ENCODE data around the gene RAB7B. TPM values are rescaled to one million over a fixed set of nuclear protein-coding genes. Genes with fewer than 3 reads are reported as not detected.

Gene RAB7B
- total RNA-seq, 2 experiments from 2014 or later = not detected

GRCh38 chr1:205951746-205952145 lies 51.4 kb downstream of the RAB7B start:
- Histone ChIP-seq H3K9me3 (ENCODE audit: low read length) (no peaks in the 10 kb centered on the region), H3K9me2 (ENCODE audit: insufficient read depth, low read length) (no peaks in the 10 kb centered on the region), H4K20me1 (ENCODE audit: insufficient read depth, low read length) (no peaks in the 10 kb centered on the region), H2AFZ (ENCODE audit: low read length) (no peak overlapping the region), H3K4me3 (ENCODE audit: low read depth, low read length, poor library complexity, severe bottlenecking) (no peak overlapping the region), H3K27ac (ENCODE audit: low read depth, low read length, poor library complexity, severe bottlenecking) (no peak overlapping the region), H3K36me3 (ENCODE audit: insufficient read depth, low read length) (no peaks in the 10 kb centered on the region), H3K4me1 (ENCODE audit: insufficient read depth, low read length, poor library complexity, severe bottlenecking) (no peaks in the 10 kb centered on the region), H3K4me2 (ENCODE audit: low read length) (no peak overlapping the region), H3K79me2 (ENCODE audit: insufficient read depth, low read depth, low read length) (no peaks in the 10 kb centered on the region)
- DNase-seq (ENCODE audit: low spot score) = no peak
- POLR2A ChIA-PET = interaction anchor here (0.6 kb wide), 2 partner anchors 36 to 227 kb away, joined by 3 read pairs; no protein-coding TSS in a partner anchor
- intact Hi-C loops (cut with micrococcal nuclease; ENCODE audit: unreplicated experiment) = no loop called here
- no peak for TF ChIP-seq EZH2phosphoT487 (IDR thresholded peaks at IDR 0.05; ENCODE audit: borderline replicate concordance, low read depth, low read length)
- TF ChIP-seq, protein P1, sequence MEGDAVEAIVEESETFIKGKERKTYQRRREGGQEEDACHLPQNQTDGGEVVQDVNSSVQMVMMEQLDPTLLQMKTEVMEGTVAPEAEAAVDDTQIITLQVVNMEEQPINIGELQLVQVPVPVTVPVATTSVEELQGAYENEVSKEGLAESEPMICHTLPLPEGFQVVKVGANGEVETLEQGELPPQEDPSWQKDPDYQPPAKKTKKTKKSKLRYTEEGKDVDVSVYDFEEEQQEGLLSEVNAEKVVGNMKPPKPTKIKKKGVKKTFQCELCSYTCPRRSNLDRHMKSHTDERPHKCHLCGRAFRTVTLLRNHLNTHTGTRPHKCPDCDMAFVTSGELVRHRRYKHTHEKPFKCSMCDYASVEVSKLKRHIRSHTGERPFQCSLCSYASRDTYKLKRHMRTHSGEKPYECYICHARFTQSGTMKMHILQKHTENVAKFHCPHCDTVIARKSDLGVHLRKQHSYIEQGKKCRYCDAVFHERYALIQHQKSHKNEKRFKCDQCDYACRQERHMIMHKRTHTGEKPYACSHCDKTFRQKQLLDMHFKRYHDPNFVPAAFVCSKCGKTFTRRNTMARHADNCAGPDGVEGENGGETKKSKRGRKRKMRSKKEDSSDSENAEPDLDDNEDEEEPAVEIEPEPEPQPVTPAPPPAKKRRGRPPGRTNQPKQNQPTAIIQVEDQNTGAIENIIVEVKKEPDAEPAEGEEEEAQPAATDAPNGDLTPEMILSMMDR (conservative IDR thresholded peaks at IDR 0.05; ENCODE audit: low read length) = no peak
- BruUV-seq (replicated peaks) = no TSS peak
- CTCF ChIA-PET (ENCODE audit: unreplicated experiment) = interaction anchor here (1.1 kb wide), 1 partner anchor 160 kb away, joined by 4 read pairs; no protein-coding TSS in a partner anchor

DNA sequence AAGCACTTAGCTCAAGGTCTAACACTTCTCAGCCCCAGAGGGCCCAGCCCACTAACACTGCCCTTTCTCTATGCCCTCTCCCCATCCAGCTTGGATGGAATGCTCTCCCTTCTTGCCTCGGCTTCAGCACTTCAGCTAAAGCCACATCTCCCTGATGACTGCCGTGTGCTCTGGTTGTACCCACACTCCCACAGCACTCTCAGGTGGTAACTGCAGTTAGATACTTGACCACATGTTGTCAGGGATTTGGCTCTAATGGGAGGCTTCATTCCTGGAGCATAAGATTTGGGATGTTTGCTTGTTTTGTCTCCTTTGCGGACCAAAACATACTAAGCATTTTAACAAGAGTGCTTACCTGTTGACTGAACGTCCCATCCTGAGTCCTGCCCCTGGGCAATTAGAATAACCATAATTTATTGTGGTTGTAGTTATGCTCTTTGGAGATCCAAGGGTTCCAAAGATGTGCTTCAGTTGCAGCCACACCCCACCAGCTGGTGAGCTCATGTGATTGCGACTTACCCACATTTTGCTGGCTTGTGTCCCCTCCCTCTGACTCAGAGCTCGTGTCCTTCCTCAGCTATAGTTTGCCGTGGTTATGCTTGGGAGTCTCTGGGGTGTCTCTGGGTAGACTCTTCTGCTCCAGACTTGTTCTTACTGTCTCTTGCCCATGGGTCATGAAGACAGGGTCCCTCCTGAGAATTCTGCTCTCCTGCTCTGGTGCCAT lies 52.2 kb downstream of the RAB7B start:
- Histone ChIP-seq H3K79me2 (ENCODE audit: insufficient read depth, low read depth, low read length) (no peaks in the 10 kb centered on the region), H3K27ac (ENCODE audit: low read depth, low read length, poor library complexity, severe bottlenecking) (no peak overlapping the region), H3K4me3 (ENCODE audit: low read depth, low read length, poor library complexity, severe bottlenecking) (no peak overlapping the region), H3K4me1 (ENCODE audit: insufficient read depth, low read length, poor library complexity, severe bottlenecking) (no peaks in the 10 kb centered on the region), H3K4me2 (ENCODE audit: low read length) (no peak overlapping the region), H3K9me3 (ENCODE audit: low read length) (no peaks in the 10 kb centered on the region), H3K36me3 (ENCODE audit: insufficient read depth, low read length) (no peaks in the 10 kb centered on the region), H4K20me1 (ENCODE audit: insufficient read depth, low read length) (no peaks in the 10 kb centered on the region), H2AFZ (ENCODE audit: low read length) (no peak overlapping the region), H3K9me2 (ENCODE audit: insufficient read depth, low read length) (no peaks in the 10 kb centered on the region)
- BruUV-seq (replicated peaks) = no TSS peak
- DNase-seq (ENCODE audit: low spot score) = no peak
- TF ChIP-seq, protein P1 (conservative IDR thresholded peaks at IDR 0.05; ENCODE audit: low read length) = no peak
- TF ChIP-seq EZH2phosphoT487 (IDR thresholded peaks at IDR 0.05; ENCODE audit: borderline replicate concordance, low read depth, low read length) = no peak
- ChIA-PET CTCF (ENCODE audit: unreplicated experiment) (no interaction called here), POLR2A (no interaction called here)
- intact Hi-C loops (cut with micrococcal nuclease; ENCODE audit: unreplicated experiment) = no loop called here

DNA sequence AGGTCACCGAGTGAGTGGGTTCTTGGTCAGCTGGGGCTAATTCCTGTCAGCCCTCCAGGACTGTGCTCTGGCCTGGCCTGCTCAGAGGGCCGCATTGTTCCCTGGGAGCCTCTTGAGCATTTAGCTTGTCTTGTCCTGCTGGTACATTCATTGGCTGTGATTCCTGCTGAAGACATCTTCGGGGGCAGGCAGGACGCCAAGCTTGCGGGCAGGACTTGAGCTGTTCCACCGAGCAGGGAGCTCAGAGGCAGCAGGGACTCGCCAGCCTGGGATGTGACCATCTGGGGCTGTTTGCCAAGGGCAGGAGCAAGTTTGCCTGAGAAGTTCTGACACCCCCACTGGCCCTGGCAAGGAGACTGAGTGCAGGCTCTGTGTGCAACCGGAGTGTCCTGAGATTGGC lies 52.9 kb downstream of the RAB7B start:
- Histone ChIP-seq H4K20me1 (ENCODE audit: insufficient read depth, low read length) (no peaks in the 10 kb centered on the region), H2AFZ (ENCODE audit: low read length) (no peak overlapping the region), H3K79me2 (ENCODE audit: insufficient read depth, low read depth, low read length) (no peaks in the 10 kb centered on the region), H3K4me3 (ENCODE audit: low read depth, low read length, poor library complexity, severe bottlenecking) (no peak overlapping the region), H3K4me1 (ENCODE audit: insufficient read depth, low read length, poor library complexity, severe bottlenecking) (no peaks in the 10 kb centered on the region), H3K9me2 (ENCODE audit: insufficient read depth, low read length) (no peaks in the 10 kb centered on the region), H3K27ac (ENCODE audit: low read depth, low read length, poor library complexity, severe bottlenecking) (no peak overlapping the region), H3K4me2 (ENCODE audit: low read length) (no peak overlapping the region), H3K36me3 (ENCODE audit: insufficient read depth, low read length) (no peaks in the 10 kb centered on the region), H3K9me3 (ENCODE audit: low read length) (no peaks in the 10 kb centered on the region)
- ChIA-PET CTCF (ENCODE audit: unreplicated experiment) (no interaction called here), POLR2A (no interaction called here)
- intact Hi-C loops (cut with micrococcal nuclease; ENCODE audit: unreplicated experiment) = no loop called here
- BruUV-seq (replicated peaks) = no TSS peak
- no peak for DNase-seq (ENCODE audit: low spot score)
- TF ChIP-seq EZH2phosphoT487 (IDR thresholded peaks at IDR 0.05; ENCODE audit: borderline replicate concordance, low read depth, low read length) = no peak
- TF ChIP-seq, protein P1 (conservative IDR thresholded peaks at IDR 0.05; ENCODE audit: low read length) = no peak
